DOHH2 (cell line): ENCODE results near the gene MRPL47.

ENCODE experiments used
- H3F3A ChIP-seq: fragments of 200-600 bp; sonication (generic), shearing (Covaris generic); 2 replicates; pipeline ENCODE4 v1.6.0; 2016; ENCODE audit warnings: antibody characterized with exemption, mild to moderate bottlenecking; ENCODE audit not compliant: control insufficient read depth, insufficient read depth
- H3K27ac ChIP-seq: fragments of 200-600 bp; sonication (generic); 2 replicates; pipeline ENCODE4 v1.5.1; 2014; ENCODE audit warnings: low read depth, mild to moderate bottlenecking, low read length, moderate library complexity
- H3K27me3 ChIP-seq: fragments of 200-600 bp; sonication (generic); 2 replicates; pipeline ENCODE4 v1.6.1; 2014; ENCODE audit warnings: mild to moderate bottlenecking, low read length, mixed read lengths; ENCODE audit not compliant: control insufficient read depth
- H3K36me3 ChIP-seq: fragments of 200-600 bp; sonication (generic); 2 replicates; pipeline ENCODE4 v1.6.1; 2014; ENCODE audit warnings: mild to moderate bottlenecking, low read length, moderate library complexity, mixed read lengths; ENCODE audit not compliant: control insufficient read depth
- H3K4me1 ChIP-seq: fragments of 200-600 bp; sonication (generic); 2 replicates; pipeline ENCODE4 v1.6.1; 2014; ENCODE audit warnings: mild to moderate bottlenecking, low read length, mixed read lengths; ENCODE audit not compliant: control insufficient read depth
- H3K4me2 ChIP-seq: fragments of 200-600 bp; sonication (generic); 2 replicates; pipeline ENCODE4 v1.6.0; 2014; ENCODE audit warnings: mild to moderate bottlenecking, low read length, moderate library complexity
- H3K4me3 ChIP-seq: fragments of 200-600 bp; sonication (generic); 2 replicates; pipeline ENCODE4 v1.5.1; 2014; ENCODE audit warnings: mild to moderate bottlenecking, low read length, mixed read lengths
- H3K79me2 ChIP-seq: fragments of 200-600 bp; sonication (generic); 2 replicates; pipeline ENCODE4 v1.6.1; 2014; ENCODE audit warnings: mild to moderate bottlenecking, low read length, mixed read lengths; ENCODE audit not compliant: control insufficient read depth
- H3K9me2 ChIP-seq: fragments of 200-600 bp; sonication (generic); replicated peaks from 2 replicates; pipeline ENCODE4 v1.6.1; 2014; ENCODE audit warnings: mild to moderate bottlenecking, low read length, mixed read lengths; ENCODE audit not compliant: control insufficient read depth
- H3K9me3 ChIP-seq: fragments of 200-600 bp; sonication (generic); 2 replicates; pipeline ENCODE4 v1.6.1; 2014; ENCODE audit warnings: antibody characterized with exemption, low read length, mixed read lengths; ENCODE audit not compliant: control insufficient read depth, insufficient read depth
- H4K20me1 ChIP-seq: fragments of 200-600 bp; sonication (generic); 2 replicates; pipeline ENCODE4 v1.6.0; 2014; ENCODE audit warnings: low read depth, mild to moderate bottlenecking, antibody characterized with exemption, low read length, moderate library complexity; ENCODE audit not compliant: control insufficient read depth, insufficient read depth
- EZH2phosphoT487 ChIP-seq: fragments of 200-600 bp; sonication (generic); IDR thresholded peaks from 2 replicates; pipeline ENCODE4 v1.6.1; 2017; ENCODE audit warnings: borderline replicate concordance, mild to moderate bottlenecking, antibody characterized with exemption, low read length, moderate library complexity, mixed read lengths
- TF ChIP-seq, protein P1 (sequence below): fragments of 200-600 bp; sonication (generic); IDR thresholded peaks from one replicate; pipeline ENCODE4 v1.5.1; 2014; ENCODE audit warnings: antibody characterized with exemption, mild to moderate bottlenecking, low read depth, low read length; ENCODE audit not compliant: poor library complexity, severe bottlenecking

Gene MRPL47

GRCh38 chr3:179603831-179604230, 607 bp downstream of the MRPL47 start:
- no peaks in the 10 kb centered on the region for H3K9me3 ChIP-seq
- no peaks in the 10 kb centered on the region for H3K27me3 ChIP-seq
- H3K4me1 ChIP-seq, result peaks cover 41% of the 10 kb centered on the region
- peak overlapping the region; percentile 86 for H3K4me3 ChIP-seq
- no peaks in the 10 kb centered on the region; the same call in 1 of the 2 replicates for H4K20me1 ChIP-seq
- peaks cover 86% of the 10 kb centered on the region for H3K79me2 ChIP-seq
- H3F3A ChIP-seq, result peaks cover 10% of the 10 kb centered on the region
- H3K27ac ChIP-seq, result peak overlapping the region; percentile 63
- peak overlapping the region; percentile 69 for H3K4me2 ChIP-seq
- TF ChIP-seq, protein P1, sequence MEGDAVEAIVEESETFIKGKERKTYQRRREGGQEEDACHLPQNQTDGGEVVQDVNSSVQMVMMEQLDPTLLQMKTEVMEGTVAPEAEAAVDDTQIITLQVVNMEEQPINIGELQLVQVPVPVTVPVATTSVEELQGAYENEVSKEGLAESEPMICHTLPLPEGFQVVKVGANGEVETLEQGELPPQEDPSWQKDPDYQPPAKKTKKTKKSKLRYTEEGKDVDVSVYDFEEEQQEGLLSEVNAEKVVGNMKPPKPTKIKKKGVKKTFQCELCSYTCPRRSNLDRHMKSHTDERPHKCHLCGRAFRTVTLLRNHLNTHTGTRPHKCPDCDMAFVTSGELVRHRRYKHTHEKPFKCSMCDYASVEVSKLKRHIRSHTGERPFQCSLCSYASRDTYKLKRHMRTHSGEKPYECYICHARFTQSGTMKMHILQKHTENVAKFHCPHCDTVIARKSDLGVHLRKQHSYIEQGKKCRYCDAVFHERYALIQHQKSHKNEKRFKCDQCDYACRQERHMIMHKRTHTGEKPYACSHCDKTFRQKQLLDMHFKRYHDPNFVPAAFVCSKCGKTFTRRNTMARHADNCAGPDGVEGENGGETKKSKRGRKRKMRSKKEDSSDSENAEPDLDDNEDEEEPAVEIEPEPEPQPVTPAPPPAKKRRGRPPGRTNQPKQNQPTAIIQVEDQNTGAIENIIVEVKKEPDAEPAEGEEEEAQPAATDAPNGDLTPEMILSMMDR, result no peak
- TF ChIP-seq EZH2phosphoT487, result no peak
- H3K36me3 ChIP-seq, result peaks cover 56% of the 10 kb centered on the region
- no peaks in the 10 kb centered on the region for H3K9me2 ChIP-seq

DNA sequence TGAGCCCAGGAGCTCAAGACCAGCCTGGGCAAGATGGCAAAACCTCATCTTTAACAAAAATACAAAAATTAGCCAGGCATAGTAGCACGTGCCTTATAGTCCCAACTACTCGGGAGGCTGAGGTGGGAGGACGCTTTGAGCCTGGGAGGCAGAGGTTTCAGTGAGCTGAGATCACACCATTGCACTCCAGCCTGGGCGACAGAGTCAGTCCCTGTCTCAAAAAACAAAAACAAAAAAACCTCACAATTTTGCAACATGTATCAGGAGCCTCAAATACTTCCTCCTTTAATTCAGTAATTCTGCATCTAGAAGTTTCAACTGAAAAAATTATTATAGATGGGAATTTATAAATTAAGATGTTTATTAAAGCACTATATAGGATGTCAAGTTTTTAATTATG, 1.1 kb downstream of the MRPL47 start:
- no peaks in the 10 kb centered on the region for H3K27me3 ChIP-seq
- H3F3A ChIP-seq, result peaks cover 10% of the 10 kb centered on the region
- H3K4me3 ChIP-seq, result peak overlapping the region; percentile 86
- H3K79me2 ChIP-seq, result peaks cover 81% of the 10 kb centered on the region
- H3K36me3 ChIP-seq, result peaks cover 61% of the 10 kb centered on the region
- H3K9me2 ChIP-seq, result no peaks in the 10 kb centered on the region
- peaks cover 36% of the 10 kb centered on the region for H3K4me1 ChIP-seq
- TF ChIP-seq, protein P1, result no peak
- no peak for TF ChIP-seq EZH2phosphoT487
- no peaks in the 10 kb centered on the region for H3K9me3 ChIP-seq
- no peak overlapping the region for H3K27ac ChIP-seq
- H4K20me1 ChIP-seq, result no peaks in the 10 kb centered on the region; the same call in 1 of the 2 replicates
- peak overlapping the region; percentile 69 for H3K4me2 ChIP-seq

GRCh38 chr3:179599531-179599930, 4.9 kb downstream of the MRPL47 start:
- Histone ChIP-seq H3K4me2 (no peak overlapping the region), H3K27ac (no peak overlapping the region), H3K4me3 (no peak overlapping the region), H3K4me1 (peaks cover 9% of the 10 kb centered on the region), H3K9me3 (no peaks in the 10 kb centered on the region), H3K36me3 (peaks cover 85% of the 10 kb centered on the region), H4K20me1 (no peaks in the 10 kb centered on the region; the same call in 1 of the 2 replicates), H3F3A (no peaks in the 10 kb centered on the region), H3K27me3 (no peaks in the 10 kb centered on the region), H3K9me2 (no peaks in the 10 kb centered on the region), H3K79me2 (peaks cover 46% of the 10 kb centered on the region)
- TF ChIP-seq, protein P1, result no peak
- no peak for TF ChIP-seq EZH2phosphoT487
